Ishikawa (cell line): Measurements from ENCODE around the gene MAD1L1.

Experiments used
- CEBPB ChIP-seq: IDR thresholded peaks from 2 replicates; pipeline ENCODE4 v1.6.1; 2012
- CREB1 ChIP-seq: IDR thresholded peaks from 2 replicates; pipeline ENCODE4 v1.6.1; 2012; ENCODE audit warnings: low read depth
- EGR1 ChIP-seq: IDR thresholded peaks from 2 replicates; pipeline ENCODE4 v1.6.1; 2012
- EP300 ChIP-seq: IDR thresholded peaks from 2 replicates; pipeline ENCODE4 v1.6.1; 2012; ENCODE audit warnings: borderline replicate concordance
- FOXM1 ChIP-seq: IDR thresholded peaks from 2 replicates; pipeline ENCODE4 v1.6.1; 2012; ENCODE audit warnings: low read depth, borderline replicate concordance
- NFIC ChIP-seq: IDR thresholded peaks from 2 replicates; pipeline ENCODE4 v1.6.1; 2012
- RAD21 ChIP-seq: IDR thresholded peaks from 2 replicates; pipeline ENCODE4 v1.6.1; 2012; ENCODE audit warnings: low read depth
- TAF1 ChIP-seq: IDR thresholded peaks from 2 replicates; pipeline ENCODE4 v1.6.1; 2012; ENCODE audit warnings: low read depth, mild to moderate bottlenecking
- TCF12 ChIP-seq: IDR thresholded peaks from 2 replicates; pipeline ENCODE4 v1.6.1; 2012; ENCODE audit warnings: low read depth
- TEAD4 ChIP-seq: IDR thresholded peaks from 2 replicates; pipeline ENCODE4 v1.6.1; 2012
- YY1 ChIP-seq: IDR thresholded peaks from 2 replicates; pipeline ENCODE4 v1.6.1; 2012; ENCODE audit warnings: low read depth
- ZBTB7A ChIP-seq: IDR thresholded peaks from 2 replicates; pipeline ENCODE4 v1.6.1; 2012; ENCODE audit warnings: low read depth
- TF ChIP-seq, protein P1 (sequence below): IDR thresholded peaks from 2 replicates; pipeline ENCODE4 v1.6.1; 2012
- TF ChIP-seq, protein P2 (sequence below): IDR thresholded peaks from 2 replicates; pipeline ENCODE4 v1.6.1; 2012
- TF ChIP-seq, protein P3 (sequence below): IDR thresholded peaks from 2 replicates; pipeline ENCODE4 v1.6.1; 2012; ENCODE audit warnings: low read depth, mild to moderate bottlenecking

Gene MAD1L1

DNA sequence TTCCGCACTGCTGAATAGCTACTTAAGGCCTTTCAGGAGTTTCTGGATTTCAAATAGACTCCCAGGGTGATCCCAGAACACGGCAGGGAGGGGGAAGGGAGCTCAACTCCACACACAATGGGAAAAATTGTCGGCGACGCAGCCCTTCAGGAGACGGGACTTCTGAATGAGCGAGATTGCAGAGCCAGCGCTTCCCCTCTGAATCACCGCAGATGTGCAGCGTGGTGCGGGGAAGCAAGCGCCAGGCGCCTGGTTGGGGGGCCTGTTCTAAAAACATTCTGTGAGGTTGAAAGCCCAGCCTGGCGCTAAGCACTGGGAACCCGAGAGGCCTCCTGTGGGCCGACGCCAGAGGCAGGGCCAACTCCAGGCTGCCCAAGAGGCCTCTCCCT is 163.3 kb downstream of the MAD1L1 start:
- no peak for TF ChIP-seq FOXM1
- TF ChIP-seq YY1: no peak
- TF ChIP-seq CREB1: no peak
- TF ChIP-seq, protein P1, sequence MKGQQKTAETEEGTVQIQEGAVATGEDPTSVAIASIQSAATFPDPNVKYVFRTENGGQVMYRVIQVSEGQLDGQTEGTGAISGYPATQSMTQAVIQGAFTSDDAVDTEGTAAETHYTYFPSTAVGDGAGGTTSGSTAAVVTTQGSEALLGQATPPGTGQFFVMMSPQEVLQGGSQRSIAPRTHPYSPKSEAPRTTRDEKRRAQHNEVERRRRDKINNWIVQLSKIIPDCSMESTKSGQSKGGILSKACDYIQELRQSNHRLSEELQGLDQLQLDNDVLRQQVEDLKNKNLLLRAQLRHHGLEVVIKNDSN: no peak
- no peak for TF ChIP-seq NFIC
- no peak for TF ChIP-seq RAD21
- no peak for TF ChIP-seq TAF1

DNA sequence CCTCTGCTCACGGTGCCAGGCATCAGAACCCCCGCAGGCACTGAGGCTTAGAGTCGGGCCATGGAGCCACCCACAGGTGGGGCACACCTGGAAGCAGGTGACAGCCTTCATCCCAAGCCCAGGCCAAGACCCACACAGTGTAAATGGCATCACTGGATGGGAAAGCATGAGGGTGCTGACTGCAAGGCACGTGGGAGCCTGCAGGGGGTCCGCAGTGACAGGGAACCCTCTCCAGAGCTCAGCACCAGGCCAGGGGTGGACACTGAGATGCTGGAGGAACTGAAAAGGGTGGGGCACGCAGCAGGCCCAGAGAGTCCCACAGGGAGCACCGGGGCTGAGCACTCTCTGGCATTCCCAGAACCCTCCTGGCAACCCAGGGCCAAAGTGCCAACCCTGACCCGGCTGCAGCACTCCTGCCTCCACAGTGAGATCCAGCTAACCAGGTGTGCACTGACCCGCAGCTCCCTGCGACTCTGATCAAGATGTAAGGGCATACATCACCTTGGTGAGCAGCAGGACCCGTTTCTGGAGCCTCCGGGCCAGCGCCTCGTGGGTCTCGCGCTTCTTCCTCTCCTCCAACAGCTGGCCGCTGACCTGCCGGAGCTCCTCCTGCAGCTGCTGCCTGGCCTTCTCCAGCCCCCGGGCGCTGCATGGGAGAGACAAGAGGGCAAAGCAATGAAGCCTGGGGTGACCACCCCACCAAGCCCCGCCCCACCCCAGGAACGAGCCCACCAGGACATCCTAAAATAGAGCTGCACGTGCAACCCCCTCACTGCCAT is 163.9 kb downstream of the MAD1L1 start:
- TF ChIP-seq, protein P2, sequence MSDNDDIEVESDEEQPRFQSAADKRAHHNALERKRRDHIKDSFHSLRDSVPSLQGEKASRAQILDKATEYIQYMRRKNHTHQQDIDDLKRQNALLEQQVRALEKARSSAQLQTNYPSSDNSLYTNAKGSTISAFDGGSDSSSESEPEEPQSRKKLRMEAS: no peak
- TF ChIP-seq FOXM1 (no peak), CREB1 (no peak), RAD21 (no peak), ZBTB7A (no peak), EGR1 (no peak), TEAD4 (no peak), TCF12 (no peak), CEBPB (no peak), TAF1 (no peak), EP300 (no peak), NFIC (no peak), YY1 (no peak)
- TF ChIP-seq, protein P1: no peak
- TF ChIP-seq, protein P3, sequence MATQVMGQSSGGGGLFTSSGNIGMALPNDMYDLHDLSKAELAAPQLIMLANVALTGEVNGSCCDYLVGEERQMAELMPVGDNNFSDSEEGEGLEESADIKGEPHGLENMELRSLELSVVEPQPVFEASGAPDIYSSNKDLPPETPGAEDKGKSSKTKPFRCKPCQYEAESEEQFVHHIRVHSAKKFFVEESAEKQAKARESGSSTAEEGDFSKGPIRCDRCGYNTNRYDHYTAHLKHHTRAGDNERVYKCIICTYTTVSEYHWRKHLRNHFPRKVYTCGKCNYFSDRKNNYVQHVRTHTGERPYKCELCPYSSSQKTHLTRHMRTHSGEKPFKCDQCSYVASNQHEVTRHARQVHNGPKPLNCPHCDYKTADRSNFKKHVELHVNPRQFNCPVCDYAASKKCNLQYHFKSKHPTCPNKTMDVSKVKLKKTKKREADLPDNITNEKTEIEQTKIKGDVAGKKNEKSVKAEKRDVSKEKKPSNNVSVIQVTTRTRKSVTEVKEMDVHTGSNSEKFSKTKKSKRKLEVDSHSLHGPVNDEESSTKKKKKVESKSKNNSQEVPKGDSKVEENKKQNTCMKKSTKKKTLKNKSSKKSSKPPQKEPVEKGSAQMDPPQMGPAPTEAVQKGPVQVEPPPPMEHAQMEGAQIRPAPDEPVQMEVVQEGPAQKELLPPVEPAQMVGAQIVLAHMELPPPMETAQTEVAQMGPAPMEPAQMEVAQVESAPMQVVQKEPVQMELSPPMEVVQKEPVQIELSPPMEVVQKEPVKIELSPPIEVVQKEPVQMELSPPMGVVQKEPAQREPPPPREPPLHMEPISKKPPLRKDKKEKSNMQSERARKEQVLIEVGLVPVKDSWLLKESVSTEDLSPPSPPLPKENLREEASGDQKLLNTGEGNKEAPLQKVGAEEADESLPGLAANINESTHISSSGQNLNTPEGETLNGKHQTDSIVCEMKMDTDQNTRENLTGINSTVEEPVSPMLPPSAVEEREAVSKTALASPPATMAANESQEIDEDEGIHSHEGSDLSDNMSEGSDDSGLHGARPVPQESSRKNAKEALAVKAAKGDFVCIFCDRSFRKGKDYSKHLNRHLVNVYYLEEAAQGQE: no peak

DNA sequence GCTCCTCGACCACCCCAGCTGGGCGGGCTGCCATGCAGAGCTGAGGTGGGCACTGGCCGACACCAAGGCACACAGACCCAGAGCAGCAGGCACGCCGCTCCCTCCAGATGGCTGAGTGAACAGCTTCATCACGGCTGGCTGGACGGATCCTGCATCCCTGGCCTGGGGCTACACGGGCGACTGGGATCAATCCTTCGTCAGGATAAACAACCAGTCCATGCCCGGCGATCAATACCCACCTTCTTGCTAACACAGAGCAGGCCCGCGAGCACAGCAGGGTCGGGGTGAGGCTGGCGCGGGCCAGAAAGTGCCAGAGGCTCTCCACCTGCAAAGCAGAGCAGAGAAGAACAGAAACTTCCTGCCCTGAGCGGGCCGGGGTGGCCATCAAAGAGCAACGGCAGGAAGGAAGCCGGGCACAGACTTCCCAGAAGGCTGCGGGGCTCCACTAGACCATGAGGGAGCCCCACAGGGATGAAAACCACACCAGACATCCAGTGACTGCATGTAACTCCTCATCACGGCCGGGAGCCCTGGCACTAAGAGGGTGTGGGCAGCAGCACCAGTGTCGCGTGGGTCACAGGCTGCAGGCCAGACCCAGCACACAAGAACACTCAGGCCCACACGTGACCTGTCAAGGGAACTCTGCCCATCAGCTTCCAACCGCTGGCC is 166.4 kb downstream of the MAD1L1 start:
- no peak for TF ChIP-seq RAD21
- TF ChIP-seq TAF1: no peak
- no peak for TF ChIP-seq YY1
- no peak for TF ChIP-seq TEAD4
- no peak for TF ChIP-seq CEBPB
- no peak for TF ChIP-seq CREB1
- TF ChIP-seq ZBTB7A: no peak
- TF ChIP-seq EGR1: no peak
- TF ChIP-seq, protein P2: no peak
- no peak for TF ChIP-seq FOXM1
- TF ChIP-seq EP300: no peak

DNA sequence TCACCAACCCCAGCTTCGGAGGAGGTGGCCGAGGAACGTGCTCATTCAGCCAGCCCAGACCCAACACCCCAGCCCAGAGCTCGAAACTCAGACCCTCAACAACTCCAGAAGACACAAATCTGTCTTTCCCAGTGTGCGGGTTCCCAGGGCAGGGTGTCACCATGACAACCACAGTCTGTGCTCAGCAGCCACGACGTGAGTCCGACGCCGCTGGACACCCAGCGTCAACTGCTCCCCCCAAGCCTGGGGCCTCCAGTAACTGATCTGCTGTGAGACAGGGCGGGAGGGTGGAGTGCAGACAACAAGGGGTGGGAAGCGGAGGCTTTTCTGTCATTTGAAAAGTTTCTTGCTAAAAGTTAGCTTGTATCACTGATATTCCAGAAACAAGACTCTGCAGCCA is 167.2 kb downstream of the MAD1L1 start:
- TF ChIP-seq EP300 (no peak), RAD21 (no peak)

DNA sequence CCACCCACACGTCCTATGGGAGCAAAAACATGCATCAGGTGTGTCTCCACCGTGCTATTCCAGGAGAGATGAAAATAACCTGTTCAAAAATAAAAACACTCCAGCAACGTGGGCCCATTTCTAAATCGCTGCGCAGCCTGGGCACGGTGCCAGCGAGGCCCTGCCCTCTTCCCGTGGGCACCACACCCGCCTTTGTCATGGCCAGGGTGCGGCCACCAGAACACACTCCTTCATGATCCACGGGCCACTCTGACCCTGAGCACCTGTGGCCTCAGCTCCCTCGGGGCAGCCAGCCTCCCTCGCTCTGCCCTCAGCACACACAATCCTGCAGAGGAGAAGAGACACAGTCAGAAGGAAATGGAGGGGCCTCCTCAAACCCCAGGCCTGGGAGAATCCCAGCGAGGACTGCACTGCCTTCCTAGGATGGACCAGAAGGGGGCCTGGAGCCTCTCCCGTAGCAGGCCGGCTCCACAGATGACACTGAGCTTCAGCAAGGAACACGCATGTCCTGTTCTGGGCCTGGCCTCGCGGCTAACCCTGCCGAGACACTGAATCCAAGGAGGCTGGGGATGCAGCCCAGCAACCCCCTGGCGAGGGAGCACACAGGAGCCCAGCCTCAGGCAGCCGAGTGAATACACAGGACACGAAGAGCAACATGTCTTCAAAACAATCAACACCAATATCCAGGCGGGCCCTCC is 169.0 kb downstream of the MAD1L1 start:
- no peak for TF ChIP-seq TEAD4
- no peak for TF ChIP-seq YY1
- TF ChIP-seq, protein P3: no peak
- TF ChIP-seq, protein P2: no peak
- no peak for TF ChIP-seq CREB1
- 0 out of 2 replicates have a peak, but pooled peaks have one; percentile 5 for TF ChIP-seq RAD21
- peak; percentile 87 for TF ChIP-seq NFIC
